Hypothalamus (tissue), 51 donors: Measurements from ENCODE around the gene GINS2.

Source experiments
- DNase-seq, 51 donors: peaks; one replicate each; lab custom pipeline; 2025; lab: John Stamatoyannopoulos, UW

GINS2 gene

GRCh38 chr16:85716680-85717038 lies 27.9 kb upstream of the GINS2 start:
- DNase-seq, result peak in 10 of 51 donors; percentile 7 to 57 (median 28)

GRCh38 chr16:85716022-85716679 lies 27.4 kb upstream of the GINS2 start:
- no peak for DNase-seq

DNA sequence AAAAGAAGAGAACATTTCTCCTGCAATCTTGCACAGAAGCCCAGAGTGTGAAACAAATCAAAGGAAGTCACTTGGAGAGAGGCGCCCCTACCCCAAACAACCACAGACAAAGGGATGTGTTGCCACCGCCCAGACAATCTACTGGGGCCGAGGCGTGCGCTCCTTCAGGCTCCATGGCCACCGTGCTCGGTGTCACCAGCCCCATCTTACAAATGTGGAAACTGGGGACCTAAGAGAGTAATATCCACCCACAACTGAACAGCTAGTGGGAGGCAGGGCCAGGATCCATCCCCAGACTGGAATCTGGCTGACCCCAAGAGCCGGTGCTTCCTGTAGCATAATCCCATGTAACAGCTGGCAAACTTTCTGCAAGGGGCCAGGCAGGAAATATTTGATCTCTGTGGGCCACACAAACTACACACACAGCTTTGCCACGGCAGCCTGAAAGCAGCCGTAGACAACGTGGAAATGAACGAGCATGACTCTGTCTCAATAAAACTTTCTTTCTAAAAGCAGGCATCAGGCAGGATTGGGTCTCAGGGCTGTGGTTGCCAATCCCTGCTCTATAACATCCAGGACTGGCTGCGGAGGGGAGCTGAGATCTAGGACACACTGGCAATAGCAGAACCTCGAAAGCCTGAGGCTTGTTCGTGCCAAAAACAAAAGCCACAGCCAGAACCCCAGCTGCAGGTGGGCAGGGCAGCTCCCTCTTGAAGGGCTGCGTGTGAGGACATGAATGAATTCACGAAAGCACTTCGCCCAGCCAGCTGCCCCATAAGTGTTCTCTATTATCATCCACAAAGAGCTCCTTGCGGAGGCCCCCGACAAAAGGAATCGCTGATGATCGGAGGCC lies 26.6 kb upstream of the GINS2 start:
- DNase-seq, result peak in 1 of 51 donors; percentile 3

DNA sequence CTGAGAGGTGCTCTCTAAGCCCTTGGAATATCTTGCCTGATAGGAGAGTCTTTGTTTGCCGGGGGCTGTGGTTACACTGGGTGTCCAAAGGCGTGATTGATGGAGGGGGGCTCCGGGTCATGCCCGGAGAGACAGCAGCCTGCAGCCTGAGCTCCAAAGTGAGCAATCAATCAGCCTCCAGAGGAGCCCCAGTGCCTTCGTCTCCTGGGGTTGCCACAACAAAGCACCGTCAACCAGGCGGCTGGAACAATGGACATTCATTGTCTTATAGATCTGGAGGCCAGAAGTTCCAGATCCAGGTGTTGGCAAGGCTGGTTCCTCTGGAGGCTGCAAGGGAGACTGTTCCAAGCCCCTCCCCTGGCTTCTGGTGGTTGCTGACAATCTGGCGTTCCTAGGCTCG lies 24.0 kb upstream of the GINS2 start:
- no peak for DNase-seq

DNA sequence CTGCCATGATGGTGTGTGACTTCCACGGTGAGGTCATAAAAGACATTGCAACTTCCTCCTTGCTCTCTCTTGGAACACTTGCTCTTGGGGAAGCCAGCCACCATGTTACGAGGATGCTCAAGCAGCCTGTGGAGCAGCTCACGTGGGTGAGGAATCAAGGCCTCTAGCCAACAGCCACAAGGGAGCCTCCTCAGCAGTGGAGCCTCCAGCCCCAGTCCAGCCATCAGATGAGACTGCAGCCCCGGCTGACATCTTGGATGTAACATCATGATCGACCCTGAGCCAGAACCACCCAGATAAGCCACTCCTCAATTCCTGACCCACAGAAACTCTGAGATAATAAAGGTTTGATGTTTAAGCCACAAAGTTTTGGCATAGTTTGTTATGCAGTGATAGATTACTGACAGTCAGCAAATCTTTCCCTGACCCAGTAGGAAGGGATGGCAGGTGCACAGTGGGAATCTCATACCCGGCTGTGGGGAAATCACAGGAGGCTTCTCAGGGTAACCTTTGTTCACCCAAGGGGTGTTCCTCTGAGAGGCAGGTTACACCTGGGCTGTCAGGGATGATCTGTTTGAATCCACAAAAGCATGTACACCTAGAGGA lies 23.3 kb upstream of the GINS2 start:
- no peak for DNase-seq

DNA sequence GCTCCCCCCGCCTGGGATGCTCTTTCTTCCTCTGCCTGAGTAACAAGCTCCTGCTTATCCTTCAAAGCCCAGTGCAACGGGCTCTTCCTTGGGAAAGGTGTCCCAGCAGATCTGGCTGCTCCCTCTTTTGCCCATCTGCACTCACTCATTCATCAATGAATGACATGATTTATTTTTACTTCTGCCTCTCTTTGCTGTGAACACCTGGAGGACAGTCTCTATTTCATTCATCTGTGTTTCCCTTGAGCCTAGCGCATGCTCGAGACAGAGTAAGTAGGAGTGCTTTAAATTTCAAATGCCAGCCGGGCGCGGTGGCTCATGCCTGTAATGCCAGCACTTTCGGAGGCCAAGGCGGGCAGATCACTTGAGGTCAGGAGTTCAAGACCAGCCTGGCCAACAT lies 22.0 kb upstream of the GINS2 start:
- no peak for DNase-seq

DNA sequence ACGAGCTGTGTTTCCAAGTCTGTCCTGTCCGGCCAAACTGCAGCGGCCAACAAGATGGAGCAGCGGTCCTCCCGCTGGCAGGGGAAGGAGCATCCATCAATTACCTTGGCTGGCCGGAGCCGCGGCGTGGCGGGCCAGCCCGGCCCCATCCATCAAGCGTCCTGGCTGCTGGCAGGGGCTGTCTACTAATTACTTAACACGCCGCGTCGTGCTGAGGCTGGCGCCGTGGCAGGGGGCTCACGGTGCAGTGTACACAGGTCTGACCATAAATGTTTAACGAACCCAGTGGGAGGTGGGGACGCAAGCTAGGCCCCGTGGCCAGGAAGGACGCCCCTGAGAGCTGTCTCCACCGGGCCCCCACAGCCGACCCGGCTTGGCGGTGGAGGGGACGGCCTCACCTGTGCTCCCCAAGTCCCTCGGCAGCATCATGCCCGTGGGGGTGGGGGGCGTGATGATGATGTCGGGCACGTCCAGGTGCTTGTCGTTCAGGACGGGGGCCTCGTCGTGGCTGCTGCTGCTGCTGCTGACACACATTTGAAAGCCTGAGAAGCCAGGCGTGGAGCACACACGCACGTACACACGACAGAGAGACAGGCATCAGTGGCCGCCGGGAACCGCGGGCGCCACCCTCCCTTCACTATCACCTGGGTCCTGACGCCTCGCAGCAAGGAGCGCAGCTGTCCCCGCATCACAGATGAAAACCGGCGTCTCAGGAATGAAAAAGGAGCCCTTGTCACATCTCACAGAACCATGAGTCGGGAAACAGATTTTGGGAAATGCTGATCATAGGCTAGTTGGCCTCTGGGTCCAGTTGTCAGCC lies 21.2 kb upstream of the GINS2 start:
- no peak for DNase-seq

DNA sequence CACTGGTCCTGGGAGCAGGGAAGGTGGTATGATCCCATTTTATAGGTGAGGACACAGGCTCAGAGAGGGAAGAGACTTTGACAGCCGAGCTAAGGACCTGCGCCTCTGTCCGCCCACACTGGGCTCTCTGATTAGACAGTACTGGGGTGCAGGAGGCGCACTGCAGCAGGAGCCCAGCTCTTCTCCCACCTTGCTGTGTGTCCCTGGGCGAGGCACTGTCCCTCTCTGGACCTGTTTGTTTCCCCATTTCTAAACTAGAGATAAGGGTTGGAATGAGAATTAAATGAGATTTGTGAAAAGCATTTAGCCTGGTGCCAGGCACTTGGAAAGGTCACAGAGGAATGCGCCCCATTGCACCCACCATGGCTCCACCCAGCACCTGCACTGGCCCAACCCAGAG lies 19.6 kb upstream of the GINS2 start:
- DNase-seq, result no peak

GRCh38 chr16:85707528-85708095 lies 18.9 kb upstream of the GINS2 start:
- DNase-seq, result no peak

GRCh38 chr16:85706449-85707034 lies 17.8 kb upstream of the GINS2 start:
- no peak for DNase-seq

DNA sequence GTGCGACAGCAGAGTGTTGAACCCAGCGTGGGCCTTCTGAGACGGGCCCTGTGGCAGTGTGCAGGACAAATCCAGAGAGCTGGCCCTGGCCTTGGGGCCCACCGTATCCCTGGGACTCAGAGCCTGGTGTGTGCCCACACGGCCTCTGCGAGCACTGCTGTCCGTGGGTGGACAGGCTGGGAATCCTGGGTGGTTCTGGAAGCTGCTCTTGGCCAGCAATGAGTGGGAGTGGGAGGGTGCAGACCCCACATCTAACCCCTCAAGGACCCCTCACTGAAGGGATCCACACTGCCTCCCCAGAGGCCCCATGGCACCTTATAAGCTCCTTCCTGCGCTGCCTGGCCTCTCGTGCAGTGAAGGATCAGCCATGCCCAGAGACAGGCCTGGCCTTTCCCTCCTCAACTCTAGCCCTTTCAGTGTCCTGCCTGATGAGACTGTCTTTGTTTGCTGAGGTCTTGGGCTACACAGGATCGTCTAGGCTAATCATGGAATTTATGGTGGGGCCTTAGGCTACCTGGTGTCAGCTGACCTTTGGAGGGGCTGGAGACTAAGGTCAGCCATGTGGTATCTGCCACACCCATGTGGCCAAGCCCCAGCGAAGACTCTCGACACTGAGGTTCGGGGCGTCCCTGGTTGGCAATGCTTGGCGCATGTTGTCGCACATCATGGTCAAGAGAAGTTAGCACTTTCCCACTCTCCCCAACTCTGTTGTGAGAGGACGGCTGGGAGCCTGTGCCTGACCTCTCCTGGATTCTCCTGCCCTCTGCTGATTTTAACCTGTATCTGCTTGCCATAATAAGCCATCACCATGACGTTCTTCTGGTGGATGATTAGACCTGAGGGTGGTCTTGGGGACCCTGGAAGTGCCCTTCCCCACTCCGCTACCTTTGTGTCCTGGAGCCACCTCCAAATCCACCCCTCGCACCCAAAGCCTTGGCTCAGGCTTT lies 16.4 kb upstream of the GINS2 start:
- no peak for DNase-seq

GRCh38 chr16:85704011-85704410 lies 15.3 kb upstream of the GINS2 start:
- DNase-seq, result no peak

- DNase-seq, result peak in 17 of 51 donors; percentile 6 to 80 (median 21)
These were observed 10.9 kb upstream of the GINS2 start for GRCh38 chr16:85699628-85700027.

DNA sequence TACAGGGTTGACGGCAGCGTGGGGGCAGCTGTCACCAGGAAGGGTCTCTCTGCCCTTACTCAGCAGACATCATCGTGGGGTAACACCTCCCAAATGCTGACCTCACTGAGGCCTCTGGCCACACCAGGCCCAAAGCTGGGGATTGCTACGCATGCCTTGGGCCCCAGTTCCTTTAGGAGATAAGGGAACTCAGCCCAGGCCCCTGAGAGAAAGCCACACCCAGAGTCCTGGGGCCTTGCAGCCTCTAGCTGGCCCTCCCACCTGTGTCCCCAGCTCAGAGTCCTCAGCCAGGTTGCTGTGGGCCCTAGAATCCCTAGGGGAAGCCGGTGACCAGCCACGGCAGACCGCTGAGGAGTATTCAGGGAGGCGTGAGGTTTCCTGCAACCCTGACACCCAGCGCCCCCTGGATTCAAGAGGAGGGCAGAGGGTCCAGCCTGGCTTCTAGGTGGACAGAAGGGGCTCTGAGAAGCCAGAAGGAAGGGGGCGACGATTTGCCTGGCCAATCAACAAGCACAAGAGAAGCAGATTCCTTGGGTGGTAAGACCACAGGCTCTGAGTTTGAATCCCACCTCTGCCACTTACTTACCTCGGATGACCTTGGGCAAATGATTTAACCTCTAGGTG lies 10.3 kb upstream of the GINS2 start:
- no peak for DNase-seq

GRCh38 chr16:85698459-85698891 lies 9.7 kb upstream of the GINS2 start:
- no peak for DNase-seq

- no peak for DNase-seq
These were observed 8.7 kb upstream of the GINS2 start for GRCh38 chr16:85697431-85697830.

DNA sequence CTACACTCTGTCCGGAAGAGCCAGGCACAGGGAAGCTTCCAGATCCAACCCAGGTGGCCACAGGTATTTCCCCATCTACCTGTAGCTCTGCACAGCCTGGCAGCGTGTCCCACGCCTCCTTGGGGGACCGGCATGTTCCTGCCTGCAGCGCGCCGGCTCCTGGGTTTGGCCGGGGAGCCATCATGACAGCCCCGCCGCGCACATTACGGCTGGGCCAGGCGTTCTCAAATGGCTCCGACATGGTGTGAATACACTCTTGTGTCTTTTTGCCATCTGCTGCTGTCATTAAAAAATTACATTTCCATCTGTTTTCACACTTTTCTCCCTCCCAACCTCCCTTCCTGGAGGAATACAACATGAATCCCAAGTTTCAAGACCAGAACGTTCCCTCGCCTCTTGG lies 8.0 kb upstream of the GINS2 start:
- no peak for DNase-seq
